Activated CD8-positive, alpha-beta memory T cell treated with anti-CD3 and anti-CD28 coated beads for 24 hours (primary cell): ENCODE results near the gene PLEKHA6.

ENCODE experiments used
- DNase-seq: peaks from one replicate; pipeline ENCODE4 v3.0.0-alpha.2; 2020

PLEKHA6 gene

GRCh38 chr1:204282761-204283221 lies 76.9 kb downstream of the PLEKHA6 start:
- DNase-seq, result no peak

GRCh38 chr1:204280099-204280961 lies 79.4 kb downstream of the PLEKHA6 start:
- no peak for DNase-seq

- no peak for DNase-seq
Observed at GRCh38 chr1:204278958-204279357, 80.8 kb downstream of the PLEKHA6 start.

GRCh38 chr1:204278251-204278650 lies 81.5 kb downstream of the PLEKHA6 start:
- no peak for DNase-seq

- no peak for DNase-seq
Observed at GRCh38 chr1:204277563-204278219, 82.0 kb downstream of the PLEKHA6 start.

- no peak for DNase-seq
Observed at GRCh38 chr1:204275695-204276370, 83.9 kb downstream of the PLEKHA6 start.

- DNase-seq, result no peak
Observed at GRCh38 chr1:204274446-204274845, 85.3 kb downstream of the PLEKHA6 start.

- no peak for DNase-seq
Observed at GRCh38 chr1:204272505-204272904, 87.2 kb downstream of the PLEKHA6 start.

GRCh38 chr1:204271970-204272369 lies 87.8 kb downstream of the PLEKHA6 start:
- no peak for DNase-seq

GRCh38 chr1:204268101-204268500 lies 91.6 kb downstream of the PLEKHA6 start:
- no peak for DNase-seq

- DNase-seq, result no peak
Observed at GRCh38 chr1:204267191-204267601, 92.5 kb downstream of the PLEKHA6 start.

GRCh38 chr1:204266504-204267034 lies 93.2 kb downstream of the PLEKHA6 start:
- DNase-seq, result no peak

GRCh38 chr1:204265665-204266064 lies 94.1 kb downstream of the PLEKHA6 start:
- no peak for DNase-seq

GRCh38 chr1:204264805-204265204 lies 94.9 kb downstream of the PLEKHA6 start:
- DNase-seq, result no peak

GRCh38 chr1:204263254-204263910 lies 96.3 kb downstream of the PLEKHA6 start:
- no peak for DNase-seq

- DNase-seq, result no peak
Observed at GRCh38 chr1:204262506-204263253, 97.0 kb downstream of the PLEKHA6 start.

- no peak for DNase-seq
Observed at GRCh38 chr1:204261746-204262505, 97.8 kb downstream of the PLEKHA6 start.

- DNase-seq, result no peak
Observed at GRCh38 chr1:204261266-204261665, 98.5 kb downstream of the PLEKHA6 start.

GRCh38 chr1:204260601-204261197 lies 99.0 kb downstream of the PLEKHA6 start:
- no peak for DNase-seq

GRCh38 chr1:204259782-204260181 lies 99.9 kb downstream of the PLEKHA6 start:
- no peak for DNase-seq

GRCh38 chr1:204259196-204259595 lies 100.5 kb downstream of the PLEKHA6 start:
- DNase-seq, result no peak
